HG03108 (cell line): Measurements from ENCODE around the gene PCBP4.
A peak's percentile ranks its signal among the peaks of the same experiment; 100 is the strongest.
"Not testable (repeated sequence)": the region's sequence is repeated elsewhere in the genome, so short reads cannot be mapped to it uniquely, and the experiment has no call there.

ENCODE experiments used
- ATAC-seq: cut with Tn5 transposase; IDR thresholded peaks from one replicate; pipeline ENCODE4 v1.9.1; 2021; ENCODE audit warnings: moderate library complexity; ENCODE audit not compliant: unreplicated experiment

PCBP4 gene

DNA sequence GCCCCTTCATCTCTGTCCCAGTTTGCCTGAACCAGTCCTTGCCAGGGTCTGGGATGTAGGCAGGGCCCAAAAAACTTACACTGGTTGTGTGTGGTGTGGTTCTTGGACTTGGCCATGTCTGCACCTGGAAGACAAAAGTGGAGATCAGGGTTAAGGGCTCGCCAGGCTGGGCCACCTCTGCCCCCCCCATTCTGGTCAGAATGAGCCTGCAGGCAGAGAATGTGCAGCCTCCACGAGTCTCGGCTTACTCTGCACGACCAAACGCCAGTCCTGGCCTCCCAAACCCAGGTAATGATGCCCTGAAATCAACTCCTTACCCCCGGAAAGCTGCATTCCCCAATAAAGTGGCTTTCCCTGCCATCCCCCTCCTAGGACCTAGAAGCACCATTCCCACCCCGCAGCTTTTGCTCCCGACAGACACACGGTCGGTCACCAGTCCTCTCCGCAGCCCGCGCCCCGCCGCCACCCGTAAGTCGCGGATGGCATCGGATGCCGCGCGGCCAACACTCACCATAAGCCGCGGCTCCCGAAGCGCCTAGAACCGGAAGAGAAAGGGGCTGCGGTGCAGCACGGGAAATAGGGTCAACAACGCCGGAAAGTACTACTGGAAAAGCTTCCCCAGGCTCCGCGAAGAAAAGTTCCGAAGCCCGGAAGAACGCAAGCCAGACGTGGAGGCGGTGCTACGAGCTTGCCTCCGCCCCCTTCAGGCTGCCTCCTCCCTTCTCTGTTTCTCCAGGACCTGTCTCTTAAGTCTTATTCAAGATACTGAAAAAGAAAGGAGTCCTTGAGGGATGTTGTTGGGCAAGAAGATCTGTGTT, 28.3 kb upstream of the PCBP4 start, which contains the start of gene RPL29:
RPL29 (minus strand) TSS at position 550 of the 818 bp plus-strand sequence; CDS start at position 116, 434 bp downstream.
- peak; percentile 94 for ATAC-seq

GRCh38 chr3:51994530-51994929, 27.3 kb upstream of the PCBP4 start:
- no peak for ATAC-seq

DNA sequence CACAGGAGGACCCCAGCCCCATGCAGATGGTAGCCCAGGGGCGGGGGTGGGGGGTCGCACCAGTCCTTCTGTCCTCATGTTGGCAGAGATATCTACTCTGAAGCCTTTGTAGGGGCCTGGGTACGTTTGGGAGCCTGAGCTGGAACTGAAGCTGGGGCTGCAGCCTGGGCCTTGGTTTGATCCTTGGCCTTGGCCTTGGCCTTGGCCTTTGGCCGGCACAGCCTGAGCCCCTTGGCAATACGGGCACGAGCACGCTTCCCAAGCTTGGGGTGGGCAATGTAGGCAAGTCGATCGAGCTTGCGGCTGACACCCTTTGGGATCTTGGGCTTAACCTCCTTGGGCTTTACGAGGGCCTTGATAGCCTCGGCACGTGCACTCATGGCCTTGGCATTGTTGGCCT, 26.4 kb upstream of the PCBP4 start:
- ATAC-seq: not testable (repeated sequence)

DNA sequence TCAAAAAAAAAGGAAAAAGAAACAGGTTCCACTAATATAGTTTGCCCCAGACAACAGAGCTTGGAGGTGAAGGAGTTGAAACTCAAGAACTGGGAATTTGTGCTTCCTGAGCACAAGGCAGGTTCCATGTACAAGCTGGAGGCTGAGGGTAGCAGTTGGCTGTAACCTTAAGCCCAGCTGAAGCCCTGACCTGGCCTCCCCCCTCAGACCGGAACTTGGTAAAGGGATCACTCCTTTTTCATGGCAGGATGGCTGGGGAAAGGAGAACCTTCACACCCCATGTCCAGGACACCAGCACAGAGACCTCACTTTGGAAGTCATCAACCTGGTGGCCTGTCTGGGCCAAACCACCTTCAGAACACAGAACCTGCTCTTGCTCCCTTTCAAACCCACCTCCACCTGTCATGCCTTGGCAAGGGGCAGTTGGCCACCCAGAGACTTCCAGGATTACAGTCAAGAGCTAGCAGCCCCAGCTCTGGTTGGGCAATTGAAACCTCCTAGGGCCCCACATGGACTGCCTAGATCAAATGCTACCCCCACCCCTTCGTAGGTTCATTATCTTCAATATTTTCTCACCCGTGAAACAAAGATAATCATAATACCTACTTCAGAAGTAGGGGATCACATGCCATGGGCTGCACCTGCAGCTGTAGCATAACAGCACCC, 24.9 kb upstream of the PCBP4 start:
- no peak for ATAC-seq

- not testable (repeated sequence) for ATAC-seq
Observed at GRCh38 chr3:51990501-51990971, 23.3 kb upstream of the PCBP4 start.

DNA sequence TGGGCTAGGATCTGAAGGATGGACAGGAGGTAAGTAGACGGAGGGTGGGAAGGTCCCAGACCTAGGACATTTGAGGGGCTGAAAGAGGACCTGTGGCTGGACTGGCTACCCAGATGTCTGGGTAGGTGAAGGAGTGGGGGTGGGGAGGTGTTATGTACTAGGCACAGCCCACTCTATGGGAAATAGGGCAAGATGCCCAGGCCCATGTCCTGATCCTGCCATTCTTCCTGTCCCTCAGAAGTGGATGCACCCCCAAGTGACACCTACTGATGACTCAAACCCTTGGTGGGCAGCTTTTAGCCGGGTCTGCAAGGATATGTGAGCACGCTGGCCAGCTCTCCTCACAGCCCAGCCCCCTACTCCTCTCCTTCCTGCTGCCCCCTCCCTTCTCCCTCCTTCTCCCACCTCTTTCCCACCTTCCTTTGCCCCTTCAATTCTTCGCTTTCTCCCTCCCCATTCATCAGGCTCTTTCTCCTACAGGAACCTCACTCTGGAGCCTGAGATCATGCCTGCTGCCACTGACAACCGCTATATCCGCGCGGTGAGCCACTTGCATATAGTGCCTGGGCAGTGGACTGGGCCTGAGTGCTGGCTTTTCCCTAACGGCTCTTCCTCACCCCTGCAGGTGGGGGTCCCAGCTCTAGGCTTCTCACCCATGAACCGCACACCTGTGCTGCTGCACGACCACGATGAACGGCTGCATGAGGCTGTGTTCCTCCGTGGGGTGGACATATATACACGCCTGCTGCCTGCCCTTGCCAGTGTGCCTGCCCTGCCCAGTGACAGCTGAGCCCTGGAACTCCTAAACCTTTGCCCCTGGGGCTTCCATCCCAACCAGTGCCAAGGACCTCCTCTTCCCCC, 21.3 kb upstream of the PCBP4 start:
- ATAC-seq: no peak

- ATAC-seq: no peak
Observed at GRCh38 chr3:51987568-51987967, 20.3 kb upstream of the PCBP4 start.

DNA sequence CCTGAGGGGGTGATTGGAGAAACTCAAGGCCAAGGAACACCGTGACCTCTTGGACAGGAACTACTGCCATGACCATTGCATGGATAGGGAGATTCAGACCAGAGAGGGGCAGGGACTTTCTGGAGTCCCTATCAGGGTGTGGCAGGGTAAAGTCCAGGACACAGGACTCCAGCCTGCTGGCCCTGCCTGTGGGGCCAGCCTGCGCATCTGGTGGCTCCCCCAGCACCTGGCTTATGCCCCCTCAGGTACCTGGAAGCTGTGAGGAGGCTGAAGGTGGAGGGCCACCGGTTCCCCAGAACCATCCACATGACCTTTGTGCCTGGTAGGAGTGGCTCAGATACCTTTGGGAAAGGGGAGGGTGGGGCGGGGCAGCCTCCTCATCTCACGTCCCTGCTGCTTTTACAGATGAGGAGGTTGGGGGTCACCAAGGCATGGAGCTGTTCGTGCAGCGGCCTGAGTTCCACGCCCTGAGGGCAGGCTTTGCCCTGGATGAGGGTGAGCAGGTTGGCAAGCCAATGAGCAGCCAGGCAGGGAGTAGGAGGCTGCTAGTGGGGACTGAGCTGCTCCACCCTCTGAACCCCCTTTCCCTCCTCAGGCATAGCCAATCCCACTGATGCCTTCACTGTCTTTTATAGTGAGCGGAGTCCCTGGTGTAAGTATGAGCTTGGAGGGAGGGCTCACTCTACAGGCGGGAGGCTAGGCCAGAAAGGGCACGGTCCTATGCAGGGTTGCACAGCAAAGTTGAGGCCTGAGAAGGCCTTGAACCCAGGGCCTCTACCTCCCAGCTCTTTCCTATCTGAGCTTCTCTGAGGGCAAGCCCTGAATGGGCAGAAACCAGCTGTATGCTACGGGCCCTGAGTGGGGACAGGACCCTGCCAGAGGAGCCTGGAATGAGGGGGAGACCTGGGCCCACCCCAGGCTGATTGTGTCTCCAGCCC, 19.0 kb upstream of the PCBP4 start:
- ATAC-seq: no peak

DNA sequence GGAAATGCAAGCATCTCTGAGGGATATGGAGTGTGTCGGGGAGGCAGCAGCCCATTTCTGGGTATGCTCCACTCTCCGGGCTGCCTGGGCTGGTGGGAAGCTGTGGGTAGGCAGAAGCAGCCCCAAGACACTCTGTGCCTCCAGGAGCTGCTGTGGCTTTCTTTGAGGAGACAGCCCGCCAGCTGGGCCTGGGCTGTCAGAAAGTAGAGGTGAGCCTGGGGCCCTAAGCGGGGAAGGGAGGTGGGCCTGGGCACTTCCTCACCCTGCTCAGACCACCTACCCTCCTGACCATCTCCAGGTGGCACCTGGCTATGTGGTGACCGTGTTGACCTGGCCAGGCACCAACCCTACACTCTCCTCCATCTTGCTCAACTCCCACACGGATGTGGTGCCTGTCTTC, 17.8 kb upstream of the PCBP4 start:
- no peak for ATAC-seq

DNA sequence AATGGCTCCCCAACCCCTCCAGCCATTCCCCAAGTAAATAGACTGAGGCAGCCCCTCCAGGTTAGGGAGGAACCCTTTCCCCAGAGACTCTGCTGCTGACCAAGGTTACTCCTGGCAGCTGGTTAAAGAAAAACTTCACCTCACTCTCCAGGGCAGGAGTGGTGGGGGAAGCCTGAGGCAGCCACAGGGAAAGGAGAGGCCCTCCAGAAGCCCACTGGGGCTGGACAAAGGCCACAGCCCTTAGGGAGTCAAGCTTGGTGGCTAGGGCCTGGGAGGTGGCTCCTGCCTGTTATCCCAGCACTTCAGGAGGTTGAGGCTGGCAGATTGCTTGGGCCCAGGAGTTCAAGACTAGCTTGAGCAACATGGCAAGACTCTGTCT, 17.0 kb upstream of the PCBP4 start:
- no peak for ATAC-seq

GRCh38 chr3:51983578-51984268, 16.5 kb upstream of the PCBP4 start:
- no peak for ATAC-seq

DNA sequence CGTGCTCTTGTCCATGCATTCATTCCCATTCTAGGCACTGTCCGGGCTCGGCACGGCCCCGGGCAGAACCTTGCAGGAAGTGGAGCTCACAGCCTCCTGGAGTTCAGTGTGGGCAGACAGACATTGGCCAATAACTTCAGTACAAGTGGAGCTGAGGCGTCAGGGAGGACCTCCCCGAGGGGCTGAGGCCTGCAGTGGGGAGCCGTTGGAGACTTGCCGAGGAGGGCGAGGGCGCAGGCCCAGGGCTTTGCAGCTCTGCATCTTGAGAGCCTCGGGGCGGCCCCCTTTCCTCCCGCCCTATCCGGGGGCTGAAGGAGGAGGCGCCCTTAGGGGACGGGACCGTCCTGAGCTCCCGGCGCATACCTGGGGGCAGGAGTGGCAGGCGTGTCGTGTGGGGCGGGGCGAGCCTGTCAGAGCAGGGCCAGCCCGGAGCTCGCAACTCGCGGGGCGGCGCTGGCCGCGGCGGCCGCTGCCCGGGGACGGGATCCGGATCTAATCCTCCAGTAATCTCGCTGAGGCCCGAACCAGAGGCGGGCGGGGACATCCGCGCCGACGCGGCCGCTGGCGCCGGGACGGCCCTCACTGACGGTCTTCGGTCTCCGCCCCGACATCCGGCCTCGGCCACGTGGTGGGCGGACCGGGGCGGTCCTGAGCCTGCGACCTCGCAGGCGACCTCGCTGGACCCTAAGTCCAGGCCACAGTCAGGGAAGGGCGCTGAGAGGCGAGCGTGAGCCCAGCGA, 15.8 kb upstream of the PCBP4 start, which contains the start of gene ACY1:
ACY1 (plus strand) TSS at position 698 of the 740 bp plus-strand sequence. CDS start 530 bp downstream, outside the sequence.
- ATAC-seq: peak; percentile 71

DNA sequence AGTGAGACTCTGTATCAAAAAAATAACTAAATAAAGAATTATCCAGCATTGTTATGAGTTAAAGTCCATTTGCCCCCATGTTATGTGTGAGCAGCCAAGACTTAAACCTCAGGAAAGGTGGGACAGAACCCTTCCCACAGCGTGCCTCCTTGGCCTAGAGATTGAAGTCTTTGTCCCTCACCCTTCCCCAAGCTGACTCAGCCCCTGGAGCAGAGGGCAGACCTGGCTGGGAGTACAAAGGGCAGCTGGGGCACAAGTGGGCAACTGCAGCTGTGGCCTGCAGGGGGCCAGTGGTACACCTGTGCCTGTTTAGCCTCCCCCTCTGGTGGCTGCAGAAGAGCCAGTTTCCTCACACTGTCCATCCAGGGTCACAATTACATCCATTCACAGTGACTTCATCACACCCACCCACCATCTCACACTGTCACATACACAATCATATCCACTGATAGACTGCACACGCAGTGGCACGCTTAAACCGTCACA, 15.1 kb upstream of the PCBP4 start:
- ATAC-seq: peak; percentile 39

GRCh38 chr3:51980253-51980652, 13.0 kb upstream of the PCBP4 start:
- no peak for ATAC-seq

DNA sequence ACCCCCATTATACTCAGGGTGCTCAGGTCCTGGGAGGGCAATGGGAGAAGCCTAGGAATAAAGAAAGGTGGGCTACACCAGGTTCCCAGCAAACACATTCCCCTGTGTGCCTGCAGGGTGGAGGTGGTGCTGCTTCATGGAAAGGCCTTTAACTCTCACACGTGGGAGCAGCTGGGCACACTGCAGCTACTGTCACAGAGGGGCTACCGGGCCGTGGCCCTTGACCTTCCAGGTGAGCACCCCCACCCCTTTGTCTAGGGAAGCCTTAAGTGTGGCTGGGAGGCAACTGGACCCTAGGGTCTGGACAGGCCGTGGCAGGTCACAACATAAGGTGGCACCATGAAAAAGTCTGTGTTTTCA, 10.9 kb upstream of the PCBP4 start:
- no peak for ATAC-seq

GRCh38 chr3:51977446-51978142, 10.3 kb upstream of the PCBP4 start:
- no peak for ATAC-seq

GRCh38 chr3:51975852-51976549, 8.7 kb upstream of the PCBP4 start:
- ATAC-seq: no peak
